H7 (cell line): ENCODE results near the gene CHN1. TPM values are rescaled to one million over a fixed set of nuclear protein-coding genes. Genes with fewer than 3 reads are reported as not detected.
A peak's percentile ranks its signal among the peaks of the same experiment; 100 is the strongest.

Source experiments
- DNase-seq: peaks from one replicate; pipeline ENCODE4 v3.0.0; 2012
- H3K27me3 ChIP-seq: 2 replicates; pipeline ENCODE4 v1.6.0; 2011; ENCODE audit warnings: mild to moderate bottlenecking, low read length; ENCODE audit not compliant: control insufficient read depth, insufficient read depth
- H3K36me3 ChIP-seq: replicated peaks from 2 replicates; pipeline ENCODE4 v1.5.1; 2011; ENCODE audit warnings: low read length; ENCODE audit not compliant: control insufficient read depth, insufficient read depth
- H3K4me3 ChIP-seq: 2 replicates; pipeline ENCODE4 v1.5.1; 2011; ENCODE audit warnings: low read depth, mild to moderate bottlenecking, control low read depth, low read length, moderate library complexity; ENCODE audit not compliant: insufficient read depth
- total RNA-seq: library from RNA; depleted of rRNA; stranded (reverse); fragments of >200 nt; shearing (Covaris generic); gene quantifications from 2 replicates; pipeline ENCODE4 v1.2.3, GENCODE V29; 2014

The CHN1 gene
- total RNA-seq, 1 experiment from 2014 or later = 30.4 TPM

DNA sequence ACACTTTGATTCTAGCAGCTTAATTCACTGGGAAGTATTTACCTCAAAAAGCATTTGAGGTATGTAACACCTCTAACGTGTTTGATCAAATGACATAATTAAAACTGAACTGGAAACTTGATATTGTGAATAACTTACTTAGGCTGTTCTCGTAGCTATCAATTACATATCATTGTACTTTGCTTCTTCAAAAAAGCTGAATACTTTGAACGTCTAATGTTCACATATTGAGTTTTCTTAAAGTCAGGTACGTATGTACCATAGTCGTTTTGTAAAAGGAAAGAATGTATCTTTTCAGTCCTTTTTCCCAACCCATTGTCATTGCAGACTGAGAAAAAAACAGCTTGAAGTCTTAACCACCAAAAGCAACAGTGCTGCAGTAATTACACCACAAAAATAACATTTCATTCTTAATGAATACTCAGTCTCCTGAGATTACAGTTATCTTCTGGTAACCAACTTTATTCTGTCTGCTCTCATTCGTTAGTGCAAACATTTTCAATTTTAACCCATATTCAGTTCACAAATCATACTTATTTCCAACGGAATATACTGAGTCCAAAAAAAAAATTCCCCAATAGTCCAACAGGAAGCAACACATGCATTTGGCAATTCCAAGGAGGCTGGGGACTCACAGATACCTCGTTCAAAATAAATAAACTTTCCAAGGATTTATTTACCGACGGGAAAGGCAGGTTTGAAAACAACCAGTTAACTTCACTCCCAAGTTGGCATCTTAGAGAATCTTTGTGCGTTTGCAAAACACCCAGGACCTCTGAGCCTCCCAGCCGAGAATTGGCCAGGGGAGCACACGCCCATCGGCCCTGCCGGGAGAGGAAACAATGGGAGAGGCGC lies 1.1 kb downstream of the CHN1 start:
- Histone ChIP-seq H3K36me3 (no peaks in the 10 kb centered on the region), H3K27me3 (no peaks in the 10 kb centered on the region), H3K4me3 (peak overlapping the region; percentile 77)
- no peak for DNase-seq

DNA sequence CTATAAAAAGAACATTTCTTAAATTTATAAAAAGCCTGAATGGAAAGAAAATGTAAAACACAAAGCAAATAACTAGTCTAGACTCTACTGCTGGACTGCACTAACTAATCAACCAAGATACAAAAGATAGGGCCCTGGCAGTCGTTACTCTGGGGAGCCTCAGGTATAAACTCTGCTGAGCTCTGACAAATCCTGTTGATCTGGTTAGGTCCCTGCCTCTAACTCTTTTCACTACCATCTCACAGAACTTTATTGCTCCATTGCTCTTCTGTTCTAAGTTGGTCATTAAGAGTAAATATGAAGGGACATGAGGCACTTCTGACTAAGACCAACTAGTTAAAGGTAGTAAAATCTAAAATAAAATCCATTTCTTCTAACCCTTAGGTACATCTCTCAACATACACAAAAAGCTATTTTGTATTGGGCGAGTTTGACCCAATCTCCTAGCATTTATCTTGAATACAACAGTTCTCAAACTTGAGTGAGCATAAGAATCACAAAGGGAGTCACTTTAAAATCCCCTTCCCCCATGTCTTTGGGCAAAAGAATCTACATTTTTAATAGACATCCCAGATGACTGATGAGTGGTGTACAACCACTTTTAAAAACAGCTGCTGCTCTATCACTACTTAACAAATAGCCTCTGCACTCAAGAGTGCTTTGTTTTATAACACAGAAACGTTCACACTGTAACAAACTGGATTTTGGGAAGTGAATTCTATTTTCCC lies 2.5 kb downstream of the CHN1 start:
- Histone ChIP-seq H3K4me3 (no peak overlapping the region), H3K36me3 (no peaks in the 10 kb centered on the region), H3K27me3 (no peaks in the 10 kb centered on the region)
- peak; percentile 24 for DNase-seq

- Histone ChIP-seq H3K27me3 (no peaks in the 10 kb centered on the region), H3K4me3 (no peak overlapping the region), H3K36me3 (no peaks in the 10 kb centered on the region)
- no peak for DNase-seq
Observed at GRCh38 chr2:175001566-175001965, 3.6 kb downstream of the CHN1 start.

GRCh38 chr2:174997110-174997509 lies 8.1 kb downstream of the CHN1 start:
- DNase-seq = no peak
- Histone ChIP-seq H3K36me3 (no peaks in the 10 kb centered on the region), H3K4me3 (no peak overlapping the region)

DNA sequence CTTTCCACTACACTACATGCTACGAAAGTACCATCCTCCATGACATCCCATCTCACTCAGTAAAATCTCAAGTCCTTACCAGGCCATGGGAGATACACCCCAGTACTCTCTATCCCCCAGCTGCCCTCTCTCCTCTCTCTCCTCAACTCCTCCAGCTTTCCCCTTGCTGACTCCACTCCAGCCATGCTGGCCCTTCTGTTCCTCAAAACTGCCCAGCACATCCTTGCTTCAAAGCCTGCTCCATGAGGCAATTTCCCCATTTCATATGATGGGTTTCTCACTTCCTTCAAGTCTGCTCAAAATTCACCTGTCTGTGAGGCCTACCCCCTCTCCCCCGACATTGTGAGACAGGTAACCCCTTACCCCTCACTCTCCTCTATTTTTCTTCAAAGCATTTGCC lies 8.6 kb downstream of the CHN1 start:
- DNase-seq = no peak
- Histone ChIP-seq H3K27me3 (no peaks in the 10 kb centered on the region), H3K4me3 (no peak overlapping the region), H3K36me3 (no peaks in the 10 kb centered on the region)

More at GRCh38 chr2:174997110-174997509, 8.1 kb downstream of the CHN1 start:
- no peaks in the 10 kb centered on the region for H3K27me3 ChIP-seq

DNA sequence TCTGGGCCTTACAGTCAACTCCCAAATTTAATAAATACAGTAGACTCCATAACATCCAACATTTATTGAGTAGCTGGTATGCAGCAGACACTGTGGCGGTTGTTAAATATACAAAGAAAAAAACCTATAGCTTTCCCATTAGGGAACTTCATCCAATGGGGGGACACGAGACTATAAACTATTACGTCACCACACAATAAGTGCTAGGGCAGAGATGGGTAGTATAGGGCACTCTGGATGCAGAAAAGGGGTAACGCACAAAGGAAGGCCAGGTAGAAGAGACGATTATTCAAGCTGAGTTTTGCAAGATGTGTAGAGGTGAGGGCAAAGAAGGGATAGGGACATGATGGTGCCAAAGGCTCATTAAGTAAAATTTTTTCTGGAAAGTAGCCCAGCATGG lies 10.8 kb downstream of the CHN1 start:
- H3K27me3 ChIP-seq = no peaks in the 10 kb centered on the region
- no peak overlapping the region for H3K4me3 ChIP-seq
- DNase-seq = no peak
- no peaks in the 10 kb centered on the region for H3K36me3 ChIP-seq

DNA sequence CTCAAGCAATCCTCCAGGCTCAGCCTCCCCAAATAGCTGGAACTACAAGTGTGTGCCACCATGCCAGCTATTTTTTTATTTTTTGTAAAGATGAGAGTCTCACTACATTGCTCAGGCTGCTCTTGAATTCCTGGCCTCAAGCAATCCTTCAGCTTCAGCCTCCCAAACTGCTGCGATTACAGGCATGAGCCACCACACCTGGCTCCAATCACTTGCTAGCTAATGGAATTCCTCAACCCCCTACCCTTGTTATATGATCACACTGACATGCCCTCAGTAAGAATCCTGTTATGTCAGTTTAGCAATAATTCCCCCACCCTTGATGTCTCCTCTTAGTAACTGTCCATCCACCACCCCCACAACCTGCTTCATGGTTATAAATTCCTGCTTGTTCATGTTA lies 12.3 kb downstream of the CHN1 start:
- H3K4me3 ChIP-seq = no peak overlapping the region
- no peak for DNase-seq
- no peaks in the 10 kb centered on the region for H3K27me3 ChIP-seq
- H3K36me3 ChIP-seq = no peaks in the 10 kb centered on the region

DNA sequence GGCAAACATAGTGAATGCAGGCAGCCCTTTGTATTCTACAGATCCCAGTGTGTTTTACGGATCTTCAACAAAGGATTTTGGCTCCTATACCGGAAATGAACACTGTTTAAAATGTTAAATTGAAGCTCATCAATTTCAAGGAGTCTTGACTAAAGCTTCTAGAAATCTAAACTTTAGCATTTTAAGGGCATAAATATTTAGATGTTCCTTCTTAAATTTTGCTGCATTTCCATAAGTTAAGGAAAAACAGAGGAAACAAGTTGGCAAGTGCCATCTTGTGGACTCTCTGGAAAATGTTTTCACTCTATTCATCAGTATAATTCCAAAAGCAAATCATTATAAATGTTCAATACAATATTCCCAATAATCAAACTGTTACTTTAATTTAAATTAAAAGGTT lies 19.6 kb downstream of the CHN1 start:
- Histone ChIP-seq H3K27me3 (no peaks in the 10 kb centered on the region), H3K36me3 (no peaks in the 10 kb centered on the region), H3K4me3 (no peak overlapping the region)
- DNase-seq = no peak

GRCh38 chr2:174984561-174984960 lies 20.6 kb downstream of the CHN1 start:
- H3K27me3 ChIP-seq = no peaks in the 10 kb centered on the region
- no peaks in the 10 kb centered on the region for H3K36me3 ChIP-seq
- no peak overlapping the region for H3K4me3 ChIP-seq
- DNase-seq = no peak

GRCh38 chr2:174981331-174981730 lies 23.9 kb downstream of the CHN1 start:
- DNase-seq = no peak
- H3K36me3 ChIP-seq = no peaks in the 10 kb centered on the region
- no peaks in the 10 kb centered on the region for H3K27me3 ChIP-seq
- H3K4me3 ChIP-seq = no peak overlapping the region

DNA sequence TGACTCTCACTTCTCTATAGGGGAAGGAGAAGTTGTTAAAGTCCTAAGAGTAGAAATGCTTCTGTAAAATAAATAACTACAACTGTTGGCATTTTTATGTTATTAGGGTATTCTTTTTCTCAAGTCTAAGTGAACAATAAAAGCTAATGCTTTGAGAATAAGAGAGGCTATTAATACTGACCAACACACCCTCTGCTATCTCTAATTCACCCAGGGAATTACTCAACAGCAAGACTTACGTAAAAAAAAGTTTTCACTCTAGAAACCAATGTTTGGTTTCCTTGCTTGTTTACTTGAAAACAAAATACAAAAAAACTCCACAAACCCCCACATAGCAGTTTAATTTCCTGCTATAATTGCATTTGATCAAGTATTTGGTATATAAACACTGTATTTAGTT lies 25.2 kb downstream of the CHN1 start:
- Histone ChIP-seq H3K36me3 (no peaks in the 10 kb centered on the region), H3K4me3 (no peak overlapping the region), H3K27me3 (no peaks in the 10 kb centered on the region)
- no peak for DNase-seq

GRCh38 chr2:174977364-174977763 lies 27.8 kb downstream of the CHN1 start:
- DNase-seq = no peak
- no peaks in the 10 kb centered on the region for H3K27me3 ChIP-seq
- no peak overlapping the region for H3K4me3 ChIP-seq
- H3K36me3 ChIP-seq = no peaks in the 10 kb centered on the region

- Histone ChIP-seq H3K4me3 (no peak overlapping the region), H3K27me3 (no peaks in the 10 kb centered on the region), H3K36me3 (no peaks in the 10 kb centered on the region)
- DNase-seq = no peak
Observed at GRCh38 chr2:174974131-174974530, 31.1 kb downstream of the CHN1 start.

GRCh38 chr2:174972924-174973323 lies 32.3 kb downstream of the CHN1 start:
- Histone ChIP-seq H3K27me3 (no peaks in the 10 kb centered on the region), H3K36me3 (no peaks in the 10 kb centered on the region), H3K4me3 (no peak overlapping the region)
- DNase-seq = no peak
